ENCODE measurements around the gene E2F4. TPM values are rescaled to one million over a fixed set of nuclear protein-coding genes. Genes with fewer than 3 reads are reported as not detected.
A peak's percentile ranks its signal among the peaks of the same experiment; 100 is the strongest.

E2F4 gene
- total and polyA plus RNA-seq, 7 donors: 40.0 to 85.9 (median 69.8) TPM

- no peaks in the 10 kb centered on the region for H3K27me3 ChIP-seq
- WGBS, 2 donors: 27 to 62% methylated on average over 12 of the region's 12 CpGs
- H3K27ac ChIP-seq: peak overlapping the region in 1 of 4 donors; percentile 20
- H3K4me1 ChIP-seq: peaks cover 0 to 22% (median 19%) of the 10 kb centered on the region in 4 donors
- H3K36me3 ChIP-seq: peaks cover 33 to 62% (median 48%) of the 10 kb centered on the region in 4 donors
- no peak overlapping the region for H3K4me3 ChIP-seq
- TF ChIP-seq EP300 (IDR thresholded peaks at IDR 0.05): no peak
- no peak for TF ChIP-seq POLR2AphosphoS5 (IDR thresholded peaks at IDR 0.05)
- TF ChIP-seq POLR2A (IDR thresholded peaks at IDR 0.05): no peak
- TF ChIP-seq CTCF (IDR thresholded peaks at IDR 0.05): peak in 3 of 4 experiments; percentile 17 to 52 (median 33)
- intact Hi-C loops (cut with DNase I): no loop called here
- DNase-seq: no peak
- no peaks in the 10 kb centered on the region for H3K9me3 ChIP-seq
Measured at GRCh38 chr16:67198238-67198734, 6.3 kb downstream of the E2F4 start.

- Histone ChIP-seq H3K4me1 (peaks cover 0 to 13% (median 11%) of the 10 kb centered on the region in 4 donors), H3K4me3 (peak within 1 kb of the TSS in 1 of 4 donors; percentile 13), H3K27ac (peak within 1 kb of the TSS in 1 of 4 donors; percentile 20), H3K27me3 (no peaks in the 10 kb centered on the region), H3K36me3 (peaks cover 31 to 53% (median 46%) of the 10 kb centered on the region in 4 donors), H3K9me3 (no peaks in the 10 kb centered on the region)
- intact Hi-C loops (cut with DNase I): no loop called here
- TF ChIP-seq EP300 (IDR thresholded peaks at IDR 0.05) (no peak), CTCF (IDR thresholded peaks at IDR 0.05) (peak in 2 of 4 experiments; percentile 19 to 40), POLR2A (IDR thresholded peaks at IDR 0.05) (peak in 1 of 2 donors; percentile 63), POLR2AphosphoS5 (IDR thresholded peaks at IDR 0.05) (peak in 1 of 4 donors; percentile 58)
- 17 to 63% methylated on average over 61 of the region's 61 CpGs for WGBS, 2 donors
- no peak for DNase-seq
Measured at GRCh38 chr16:67199011-67199807, 7.3 kb downstream of the E2F4 start, which contains the start of gene ELMO3. ELMO3 (plus strand) TSS chr16:67199131; CDS start chr16:67199327, 196 bp downstream.

- Histone ChIP-seq H3K27ac (no peak overlapping the region), H3K36me3 (peaks cover 25 to 47% (median 41%) of the 10 kb centered on the region in 4 donors), H3K9me3 (no peaks in the 10 kb centered on the region), H3K4me1 (peaks cover 0 to 11% (median 10%) of the 10 kb centered on the region in 4 donors), H3K4me3 (no peak overlapping the region), H3K27me3 (no peaks in the 10 kb centered on the region)
- no peak for DNase-seq
- intact Hi-C loops (cut with DNase I): no loop called here
- TF ChIP-seq CTCF (IDR thresholded peaks at IDR 0.05) (no peak), EP300 (IDR thresholded peaks at IDR 0.05) (no peak), POLR2A (IDR thresholded peaks at IDR 0.05) (no peak), POLR2AphosphoS5 (IDR thresholded peaks at IDR 0.05) (no peak)
- 18 to 56% methylated on average over 22 of the region's 22 CpGs for WGBS, 2 donors
Measured at GRCh38 chr16:67199808-67200198, 7.8 kb downstream of the E2F4 start.

GRCh38 chr16:67200491-67200890, 8.5 kb downstream of the E2F4 start:
- intact Hi-C loops (cut with DNase I): no loop called here
- no peak for DNase-seq
- no peaks in the 10 kb centered on the region for H3K27me3 ChIP-seq
- WGBS, 2 donors: 89 to 93% methylated on average over 8 of the region's 8 CpGs
- peaks cover 21 to 40% (median 34%) of the 10 kb centered on the region in 4 donors for H3K36me3 ChIP-seq
- H3K9me3 ChIP-seq: no peaks in the 10 kb centered on the region
- H3K4me1 ChIP-seq: peaks cover 0 to 11% (median 10%) of the 10 kb centered on the region in 4 donors
- TF ChIP-seq CTCF (IDR thresholded peaks at IDR 0.05) (no peak), EP300 (IDR thresholded peaks at IDR 0.05) (no peak), POLR2AphosphoS5 (IDR thresholded peaks at IDR 0.05) (no peak), POLR2A (IDR thresholded peaks at IDR 0.05) (no peak)
- no peak overlapping the region for H3K4me3 ChIP-seq
- H3K27ac ChIP-seq: no peak overlapping the region
